NOMO-1 treated with dmso at 0.1 percent for 144 hours (cell line): ENCODE data around the gene PGM5.
"Not testable (repeated sequence)": the region's sequence is repeated elsewhere in the genome, so short reads cannot be mapped to it uniquely, and the experiment has no call there.

Experiments
- DNase-seq: peaks from one replicate; lab custom pipeline; 2025; ENCODE audit not compliant: unreplicated experiment; lab: John Stamatoyannopoulos, UW

Gene PGM5

DNA sequence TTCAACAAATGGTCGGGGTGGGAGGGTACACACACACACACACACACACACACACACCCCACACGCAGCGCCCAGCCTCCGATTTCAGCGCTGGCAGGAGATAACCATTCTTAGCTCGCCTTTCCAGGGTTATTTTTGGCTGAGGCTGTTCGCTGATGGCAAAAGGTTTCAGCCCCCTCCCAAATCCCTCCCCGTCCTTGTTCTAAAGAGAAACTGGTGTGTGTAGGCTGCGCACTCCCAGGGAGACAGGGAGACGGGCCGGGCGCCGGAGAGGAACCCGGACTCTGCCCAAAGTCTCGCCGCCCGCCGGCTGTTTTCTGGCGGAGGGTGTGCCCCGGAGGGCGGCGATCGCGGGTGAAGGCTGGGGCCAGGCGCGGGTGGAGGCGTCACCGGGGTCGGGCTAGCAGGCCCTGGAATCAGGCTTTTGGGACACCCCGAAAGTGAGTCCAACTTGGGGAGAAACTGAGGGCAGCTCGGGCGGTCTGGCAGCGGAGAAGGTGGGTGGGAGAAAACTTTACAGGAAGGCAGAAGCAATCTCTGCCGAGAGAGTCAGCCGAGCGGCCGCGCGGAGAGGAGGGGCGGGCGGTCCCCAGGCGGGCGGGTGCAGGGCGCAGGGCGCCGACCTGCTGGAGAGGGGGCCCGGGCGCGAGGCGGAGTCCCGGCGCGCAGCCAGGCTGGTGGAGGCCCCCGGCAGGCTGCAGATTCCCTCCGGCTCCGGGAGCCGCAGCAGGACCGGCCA, at the start of gene PGM5:
Gene PGM5, plus strand, starts transcription at position 232 of the 739 bp plus-strand sequence. CDS start 517 bp downstream, outside the sequence.
- not testable (repeated sequence) for DNase-seq

DNA sequence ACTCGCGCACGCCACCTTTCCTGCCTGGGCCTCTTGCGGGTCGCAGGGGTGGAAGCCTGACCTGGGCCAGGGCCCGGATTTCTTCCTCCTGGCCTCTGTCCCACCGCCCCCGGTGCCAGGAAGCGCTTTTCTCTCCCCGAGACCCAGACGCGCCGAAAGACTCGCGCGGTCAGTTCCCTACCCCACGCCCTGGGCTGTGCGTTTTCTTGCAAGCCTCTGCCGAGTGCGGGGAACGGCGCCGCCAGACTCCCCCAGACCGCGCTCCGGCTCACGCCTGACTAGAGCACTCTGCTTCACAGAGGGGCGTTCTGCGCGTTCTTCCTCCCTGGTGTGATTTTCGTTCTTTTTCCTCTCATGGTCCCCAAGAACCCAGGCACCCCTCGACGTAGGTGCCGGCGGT, 49.3 kb upstream of the PGM5 start:
- not testable (repeated sequence) for DNase-seq

DNA sequence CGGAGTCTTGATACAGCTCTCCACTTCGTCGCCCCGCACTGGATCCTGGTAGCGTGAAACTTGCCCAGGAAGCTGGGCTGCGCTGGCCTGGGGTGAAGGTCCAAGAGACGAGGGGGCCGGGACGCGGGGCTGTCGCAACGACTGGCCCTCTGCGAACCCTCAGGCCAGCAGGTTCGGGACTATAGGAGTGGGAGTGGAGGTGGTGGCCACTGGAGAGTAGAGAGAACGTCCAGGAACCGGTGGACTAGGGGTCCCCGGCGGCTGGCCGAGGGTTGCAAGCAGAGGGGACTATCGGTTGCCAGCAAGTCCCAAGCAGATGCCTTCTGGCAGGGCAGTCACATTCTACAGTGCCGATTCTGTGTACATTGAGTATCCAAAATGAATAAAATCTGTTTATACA, 48.8 kb upstream of the PGM5 start:
- not testable (repeated sequence) for DNase-seq

DNA sequence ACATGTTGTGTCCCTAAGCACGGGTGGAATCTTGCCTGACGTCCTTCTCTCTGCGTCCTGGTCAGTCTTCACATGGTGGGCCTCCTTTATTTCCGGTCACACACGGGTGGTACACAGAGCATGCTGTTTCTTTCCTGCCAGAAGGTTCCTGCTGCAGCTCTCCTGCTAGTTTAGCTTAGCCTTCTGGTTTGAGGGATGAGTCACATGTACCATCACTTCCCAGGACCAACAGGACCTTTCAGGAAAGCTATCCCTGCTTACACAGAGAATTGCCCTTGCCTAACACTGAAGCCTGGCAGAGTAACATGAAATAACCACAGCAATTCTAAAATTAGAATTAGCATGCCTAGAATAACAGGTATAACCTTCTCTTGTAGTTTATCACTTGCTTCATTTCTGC, 45.2 kb upstream of the PGM5 start:
- DNase-seq = not testable (repeated sequence)

DNA sequence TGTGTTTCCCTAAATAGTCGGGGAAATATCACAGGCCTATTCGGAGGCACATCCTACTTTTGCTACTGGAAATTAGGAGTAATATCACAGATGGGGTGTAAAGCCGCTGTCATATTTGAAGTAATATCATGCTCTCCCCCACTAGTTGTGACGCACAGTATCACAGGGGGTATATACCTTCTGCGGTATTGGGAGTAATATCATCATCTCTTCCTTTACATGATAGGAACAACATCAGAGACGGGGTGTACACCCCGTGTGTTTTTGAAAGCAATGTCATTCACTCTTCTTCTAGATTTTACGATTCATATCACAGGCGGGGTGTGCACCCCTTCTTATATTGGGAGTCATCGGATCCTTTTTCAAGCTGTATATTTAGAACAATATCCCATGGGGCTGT, 38.2 kb upstream of the PGM5 start:
- not testable (repeated sequence) for DNase-seq

DNA sequence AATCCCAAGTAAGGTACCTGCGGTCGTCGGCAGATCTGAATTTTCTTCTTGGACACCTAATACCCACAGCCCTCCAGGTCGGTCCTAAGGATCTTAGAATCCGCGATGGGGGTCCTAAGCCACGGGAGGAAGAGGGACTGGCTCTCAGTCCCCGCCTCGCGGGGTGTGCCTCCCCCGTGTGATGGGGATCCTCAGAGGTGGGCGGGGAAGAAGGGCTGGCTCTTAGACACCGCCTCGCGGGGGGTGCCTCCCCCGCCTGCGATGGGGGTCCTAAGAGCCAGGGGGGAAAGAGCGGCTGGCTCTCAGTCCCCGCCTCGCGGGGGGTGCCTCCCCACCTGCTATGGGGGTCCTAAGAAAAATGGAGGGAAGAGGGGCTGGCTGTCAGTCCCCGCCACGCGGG, 32.7 kb upstream of the PGM5 start:
- DNase-seq = not testable (repeated sequence)

DNA sequence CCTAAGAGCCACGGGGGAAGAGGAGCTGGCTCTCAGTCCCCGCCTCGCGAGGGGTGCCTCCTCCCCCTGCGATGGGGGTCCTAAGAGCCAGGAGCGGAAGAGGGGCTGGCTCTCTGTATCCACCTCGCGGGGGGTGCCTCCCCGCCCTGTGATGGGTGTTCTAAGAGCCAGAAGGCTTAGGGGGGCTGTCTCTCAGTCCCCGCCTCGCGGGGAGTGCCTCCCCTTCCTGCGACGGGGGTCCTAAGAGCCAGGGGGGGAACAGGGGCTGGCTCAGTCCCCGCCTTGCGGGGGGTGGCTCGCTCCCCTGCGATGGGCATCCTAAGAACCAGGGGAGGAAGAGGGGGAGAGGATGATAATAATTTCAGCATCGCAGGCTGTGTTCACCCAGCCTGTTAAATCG, 31.9 kb upstream of the PGM5 start:
- not testable (repeated sequence) for DNase-seq

DNA sequence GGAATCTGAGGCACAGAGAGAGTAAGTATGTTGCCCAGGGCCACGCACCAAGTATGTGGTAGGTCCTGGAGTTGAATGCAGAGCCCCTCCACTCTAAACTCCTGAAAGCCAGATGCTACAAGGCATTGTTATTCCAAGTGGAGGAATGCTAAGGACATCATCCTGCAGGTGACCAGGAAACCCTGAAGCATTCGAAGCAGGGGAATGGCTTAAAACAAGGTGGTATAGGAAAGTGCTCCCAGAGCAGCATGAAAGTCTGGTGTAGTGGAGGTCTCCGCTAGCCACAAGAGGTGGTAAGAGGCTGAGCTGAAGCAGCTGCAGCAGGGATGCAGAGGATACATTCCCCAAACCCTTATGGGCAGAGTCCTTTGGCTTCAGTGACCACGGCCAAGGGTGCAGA, 27.3 kb upstream of the PGM5 start:
- DNase-seq = not testable (repeated sequence)

DNA sequence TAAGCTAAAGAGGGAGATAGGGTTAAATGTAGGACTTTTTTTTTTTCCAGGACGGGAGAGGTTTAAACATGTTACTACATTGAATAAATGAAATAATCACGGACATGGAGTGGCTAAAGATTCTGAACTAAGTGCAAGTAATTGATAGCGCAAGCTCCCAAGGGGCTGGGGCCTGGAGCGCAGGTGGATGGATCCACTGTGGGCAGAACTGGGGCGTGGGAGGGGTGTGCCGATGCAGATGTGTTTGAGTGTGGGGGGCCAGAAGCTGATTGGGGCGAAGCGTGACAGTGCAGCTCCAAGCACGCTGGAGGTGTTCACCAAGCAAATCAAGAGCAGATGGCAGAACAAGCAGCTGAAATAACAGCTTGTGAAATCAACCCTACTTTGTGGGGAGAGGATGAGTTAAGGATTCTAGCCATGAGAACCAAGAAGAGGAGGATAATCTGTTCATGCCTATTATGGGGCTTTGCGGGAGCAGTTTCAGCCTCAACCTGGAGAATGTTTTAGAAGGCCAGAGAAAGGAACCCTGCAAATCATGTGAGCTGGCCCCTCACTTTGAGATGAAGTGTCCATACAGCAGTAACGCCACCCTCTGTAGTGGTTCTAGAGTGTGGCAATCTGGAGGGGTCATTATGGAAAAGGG, 25.8 kb upstream of the PGM5 start:
- DNase-seq = not testable (repeated sequence)

DNA sequence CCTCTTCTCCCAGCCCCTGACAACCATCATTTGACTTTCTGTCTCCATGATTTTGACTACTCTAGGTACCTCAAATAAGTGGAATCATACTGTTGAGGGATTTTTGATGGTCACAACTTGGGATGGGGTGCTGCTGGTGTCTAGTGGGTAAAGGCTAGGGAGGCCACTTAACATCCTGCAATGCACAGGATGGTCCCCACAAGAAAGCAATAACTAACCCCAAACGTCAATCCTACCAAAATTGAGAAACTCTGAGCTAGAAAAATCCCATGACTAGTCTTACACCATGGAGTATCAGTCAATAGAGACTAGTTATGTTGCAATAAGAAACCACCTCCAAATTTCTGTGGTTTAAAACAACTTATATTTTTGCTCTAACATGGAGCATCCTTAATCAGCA, 24.3 kb upstream of the PGM5 start:
- not testable (repeated sequence) for DNase-seq

DNA sequence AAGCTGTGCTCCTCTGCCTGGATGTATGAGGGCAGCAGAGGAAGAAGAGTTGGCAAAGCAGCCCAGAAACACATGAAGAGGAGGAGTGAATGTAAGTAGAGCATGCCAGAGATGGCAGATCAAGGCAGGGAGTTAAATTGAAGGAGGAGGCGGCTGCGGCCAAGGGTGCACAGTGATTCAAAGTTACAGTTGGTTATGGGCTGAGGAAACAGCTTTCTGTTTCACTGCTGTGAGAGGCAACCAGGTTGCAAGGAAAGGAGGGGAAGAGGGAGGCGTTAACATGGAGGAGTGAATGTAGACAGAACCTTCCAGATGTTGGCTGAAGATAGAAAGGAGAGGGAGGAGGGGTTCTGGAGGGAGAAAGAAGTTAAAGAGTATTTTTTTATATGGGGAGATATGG, 20.5 kb upstream of the PGM5 start:
- DNase-seq = not testable (repeated sequence)

DNA sequence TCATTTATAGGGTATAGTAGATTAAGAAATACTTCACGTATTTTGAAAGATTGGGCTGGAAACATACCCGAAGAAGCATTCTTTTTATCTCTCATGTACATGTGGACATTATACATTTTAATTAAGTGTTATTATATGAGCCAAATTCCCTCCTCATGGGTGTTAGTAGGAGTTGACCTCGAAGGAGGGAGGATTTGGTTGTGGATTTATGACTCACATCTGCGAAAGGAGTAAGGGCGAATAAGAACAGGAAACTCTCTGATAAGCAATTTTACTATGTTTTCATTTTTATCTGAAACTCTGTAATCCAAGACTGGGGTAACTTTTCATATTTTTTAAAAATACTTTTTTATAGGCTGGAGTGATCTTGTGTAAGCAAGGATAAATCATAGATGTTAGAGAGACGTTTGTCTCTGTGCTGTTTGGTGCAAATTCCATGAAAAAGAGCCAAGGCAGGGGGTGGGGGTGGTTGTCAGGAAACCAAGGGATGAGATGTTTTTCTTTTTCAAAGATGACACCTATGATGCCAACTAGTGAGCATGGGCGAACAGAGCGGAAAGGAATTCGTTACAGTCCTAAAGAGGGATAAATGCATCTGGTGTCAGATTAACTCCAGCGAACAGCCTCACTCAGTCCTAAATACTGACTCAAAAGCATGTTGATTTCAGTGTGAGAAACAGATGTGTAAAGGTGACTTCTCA, 19.6 kb upstream of the PGM5 start:
- not testable (repeated sequence) for DNase-seq

DNA sequence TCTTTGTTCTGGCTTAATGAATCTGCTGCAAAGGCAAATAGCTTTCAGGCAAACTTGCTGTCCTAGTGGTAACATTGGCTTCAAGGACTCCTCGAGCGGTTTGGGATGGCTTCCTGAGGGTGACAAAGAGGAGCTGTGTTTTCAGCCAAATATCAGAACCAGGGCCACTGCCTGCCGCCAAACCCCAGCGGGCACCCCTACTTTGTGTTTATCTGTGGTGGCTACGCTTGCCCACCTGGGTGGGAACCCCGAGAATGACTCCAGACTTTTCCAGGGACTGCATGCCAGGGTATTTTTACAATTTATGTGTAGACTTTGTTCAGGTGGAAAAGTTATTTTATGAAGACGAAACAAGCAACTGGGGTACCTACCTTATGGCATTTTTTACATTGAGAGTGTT, 18.4 kb upstream of the PGM5 start:
- DNase-seq = not testable (repeated sequence)

DNA sequence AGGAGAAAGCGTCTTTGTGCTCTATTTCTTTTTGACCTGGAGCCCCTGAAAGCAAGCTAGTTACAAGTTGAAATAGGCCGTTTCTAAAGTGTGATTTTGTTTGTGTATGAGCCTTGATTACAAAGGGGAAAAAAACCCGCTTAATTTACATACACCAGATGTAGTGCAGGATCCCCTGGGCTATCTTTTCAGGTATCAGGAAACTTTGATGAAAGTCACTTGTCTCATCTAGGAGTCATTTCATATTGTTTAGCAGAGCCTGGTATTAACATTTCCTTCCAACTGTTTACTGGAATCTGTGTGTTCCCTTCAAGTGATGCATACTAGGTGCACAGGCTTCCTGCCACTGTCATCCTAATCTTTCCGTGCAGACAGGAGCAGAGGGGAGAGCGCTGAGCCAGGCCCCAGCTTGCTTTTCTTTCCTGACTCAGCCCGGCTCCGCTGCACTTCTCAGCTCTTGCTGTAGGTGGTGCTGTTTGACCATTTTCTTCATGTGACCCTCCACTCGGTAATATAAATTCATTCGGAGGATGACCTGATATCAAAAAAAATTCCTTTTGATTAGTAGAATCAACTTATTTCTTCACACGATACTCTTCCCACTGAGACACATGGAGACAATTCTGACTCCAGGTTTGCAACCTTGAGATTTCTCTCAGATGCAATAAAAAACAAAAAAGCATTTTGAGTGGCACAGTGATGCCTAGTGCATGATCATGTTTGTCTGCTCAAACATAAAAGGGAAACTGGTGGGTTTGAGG, 14.0 kb upstream of the PGM5 start:
- not testable (repeated sequence) for DNase-seq

DNA sequence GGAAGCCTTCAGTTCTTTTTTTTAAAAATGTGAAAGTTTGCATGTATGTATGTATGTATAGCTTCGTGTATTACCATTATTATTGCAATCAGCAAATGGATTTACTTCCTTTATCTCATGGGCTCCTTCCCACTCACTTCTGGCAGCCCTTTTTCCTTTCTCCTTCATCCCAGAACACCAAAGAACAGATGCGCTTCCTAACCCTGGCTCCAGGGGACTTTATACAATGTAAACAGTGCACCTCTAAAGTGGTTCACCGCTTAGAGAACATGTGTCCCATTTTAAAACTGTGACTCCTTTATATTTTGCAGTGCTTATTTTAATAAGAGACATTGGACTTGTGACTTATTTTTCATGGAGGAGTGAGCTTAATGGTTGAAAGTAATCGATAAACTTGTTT, 13.2 kb upstream of the PGM5 start:
- DNase-seq = not testable (repeated sequence)

DNA sequence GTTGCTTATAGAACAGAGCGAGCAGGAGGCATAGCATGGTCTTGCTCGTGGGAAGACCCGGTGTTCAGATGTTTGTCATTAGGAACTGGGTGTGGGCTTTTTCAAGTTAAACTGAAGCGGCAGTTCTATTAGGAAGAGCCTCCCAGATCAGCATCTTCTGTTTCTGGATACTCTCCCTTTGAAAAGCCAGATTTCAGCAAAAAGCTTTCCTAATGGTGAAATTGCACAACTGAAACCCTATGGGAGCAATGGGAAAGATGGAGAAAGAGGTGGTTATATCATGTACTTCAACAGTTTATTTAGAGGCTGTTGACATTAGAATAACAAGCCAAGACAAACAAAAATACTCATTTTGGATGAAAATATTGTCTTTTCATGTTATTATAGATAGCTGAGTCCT, 12.4 kb upstream of the PGM5 start:
- not testable (repeated sequence) for DNase-seq

DNA sequence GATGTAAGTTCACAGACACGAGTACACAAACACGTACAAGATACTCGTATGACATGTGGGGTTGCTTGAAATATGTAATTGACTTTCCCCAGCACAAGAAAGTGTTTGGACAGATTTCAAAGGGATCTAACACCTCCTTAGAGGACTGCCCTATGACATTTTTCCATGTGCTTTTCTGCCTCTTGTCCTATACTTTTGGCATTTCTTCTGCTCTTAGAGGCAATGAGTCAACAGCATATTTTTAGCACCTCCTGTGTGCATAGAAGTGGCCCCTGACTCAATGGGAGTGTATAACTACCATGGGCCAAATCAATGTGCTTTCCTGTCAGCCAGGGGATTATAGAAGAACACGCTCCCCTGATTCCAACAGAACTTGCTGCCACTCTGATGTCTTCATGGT, 4.7 kb upstream of the PGM5 start:
- not testable (repeated sequence) for DNase-seq

DNA sequence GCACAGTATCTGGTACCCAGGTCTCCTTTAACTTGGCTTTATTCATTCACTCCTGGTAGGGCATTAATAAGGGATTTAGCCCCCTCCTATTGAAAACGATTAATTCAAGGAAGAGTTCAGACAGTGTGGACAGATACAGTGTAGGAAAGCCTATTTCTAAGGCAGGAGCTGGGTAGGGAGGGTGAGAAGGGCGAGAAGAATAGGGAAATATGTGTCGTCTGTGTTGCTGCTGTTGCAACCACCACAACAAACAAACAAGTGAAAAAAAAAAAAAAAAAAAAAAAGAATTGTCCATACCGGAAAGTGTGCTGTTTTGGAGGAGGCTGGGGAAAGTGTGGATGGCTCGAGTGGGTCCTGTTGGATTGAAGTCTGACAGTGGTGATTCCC, 425 bp upstream of the PGM5 start:
- not testable (repeated sequence) for DNase-seq

DNA sequence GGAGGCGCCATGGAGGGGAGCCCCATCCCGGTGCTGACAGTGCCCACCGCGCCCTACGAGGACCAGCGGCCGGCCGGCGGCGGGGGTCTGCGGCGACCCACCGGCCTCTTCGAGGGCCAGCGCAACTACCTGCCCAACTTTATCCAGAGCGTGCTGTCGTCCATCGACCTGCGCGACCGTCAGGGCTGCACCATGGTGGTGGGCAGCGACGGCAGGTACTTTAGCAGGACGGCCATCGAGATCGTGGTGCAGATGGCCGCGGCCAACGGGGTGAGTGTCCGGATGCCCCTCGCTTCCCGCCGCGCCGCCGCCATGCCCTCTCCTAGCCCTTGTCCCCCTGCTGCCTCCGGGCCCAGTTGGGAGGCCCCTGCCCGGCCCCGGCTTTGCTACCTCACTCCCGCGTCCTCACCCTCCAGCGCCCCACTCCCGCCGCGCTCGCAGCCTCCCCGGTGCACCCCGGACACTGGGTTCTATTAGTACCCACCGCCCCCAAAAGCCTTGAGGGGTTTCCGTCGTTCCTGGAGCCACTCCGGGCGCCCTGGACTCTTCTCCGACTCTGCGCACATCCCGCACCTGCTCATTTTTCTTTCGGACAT, 806 bp downstream of the PGM5 start:
- not testable (repeated sequence) for DNase-seq

DNA sequence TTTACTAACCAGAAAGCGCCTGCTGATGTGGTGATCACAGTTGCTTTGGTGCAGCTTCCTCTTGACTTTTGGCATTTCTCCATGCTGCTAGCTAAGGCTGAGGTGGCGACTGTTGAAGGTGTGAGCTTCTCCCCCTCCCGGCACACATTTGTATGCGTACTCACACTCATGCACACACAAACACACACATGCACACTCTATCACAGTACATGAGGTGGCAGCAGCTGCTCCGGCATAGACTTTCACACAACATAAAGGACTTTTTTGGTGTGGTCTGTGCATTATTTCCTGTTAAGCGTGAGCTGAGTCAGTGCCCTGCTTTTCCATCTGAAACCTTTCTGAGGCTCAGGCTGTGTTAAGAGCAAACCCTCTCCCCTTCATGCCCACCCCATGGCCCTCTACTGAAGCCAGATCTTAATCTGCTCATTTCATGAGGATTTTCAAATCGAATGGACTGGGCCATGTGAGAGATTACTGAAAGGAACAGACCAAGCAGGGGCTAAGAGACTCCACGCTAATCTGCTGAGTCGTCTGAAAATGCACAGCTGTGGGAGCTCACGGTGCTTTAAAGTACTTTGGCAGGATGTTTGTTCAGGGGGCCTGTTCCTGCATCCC, 10.6 kb downstream of the PGM5 start:
- not testable (repeated sequence) for DNase-seq
